PC-9 (cell line): ENCODE data around the gene PTRH2. TPM values are rescaled to one million over a fixed set of nuclear protein-coding genes. Genes with fewer than 3 reads are reported as not detected.

Source experiments
- BruUV-seq: library from RNA; stranded (reverse); fragments of 400-500 nt; replicated peaks from 2 replicates; lab custom pipeline; 2021; lab: Mats Ljungman, UMichigan
- CTCF ChIA-PET: fragments of 300-600 bp; sonication (Branson Sonifier 250); formaldehyde crosslinking; loops from one replicate; lab custom pipeline; 2022; ENCODE audit warnings: antibody characterized with exemption; lab: Charles Lee
- POLR2A ChIA-PET: fragments of 300-600 bp; sonication (Branson Sonifier 250); formaldehyde crosslinking; loops from one replicate; lab custom pipeline; 2022; ENCODE audit warnings: antibody characterized with exemption; ENCODE audit not compliant: unreplicated experiment; lab: Charles Lee
- DNase-seq, 2 experiments: peaks; one replicate each; pipeline versions ENCODE4 v3.0.0 to v3.0.0-alpha.2; 2015 to 2022; ENCODE audit warnings: mixed read lengths in 1 of 2
- H2AFZ ChIP-seq: fragments of 200-600 bp; sonication (generic); 2 replicates; pipeline ENCODE4 v1.8.1; 2017; ENCODE audit warnings: antibody characterized with exemption
- H3F3A ChIP-seq: fragments of 200-600 bp; sonication (generic); 2 replicates; pipeline ENCODE4 v1.8.1; 2017; ENCODE audit warnings: antibody characterized with exemption, mild to moderate bottlenecking, low read depth; ENCODE audit not compliant: insufficient read depth
- H3K27ac ChIP-seq: fragments of 200-600 bp; sonication (generic); 2 replicates; pipeline ENCODE4 v1.6.1; 2016; ENCODE audit warnings: mixed run types
- H3K27me3 ChIP-seq: fragments of 200-600 bp; sonication (generic); 2 replicates; pipeline ENCODE4 v1.6.1; 2016; ENCODE audit warnings: low read depth, mixed run types; ENCODE audit not compliant: insufficient read depth
- H3K36me3 ChIP-seq: fragments of 200-600 bp; sonication (generic); 2 replicates; pipeline ENCODE4 v1.6.1; 2016; ENCODE audit warnings: low read depth, mixed run types
- H3K4me1 ChIP-seq: fragments of 200-600 bp; sonication (generic); replicated peaks from 2 replicates; pipeline ENCODE4 v1.6.1; 2016; ENCODE audit warnings: mixed run types; ENCODE audit not compliant: insufficient read depth
- H3K4me2 ChIP-seq: fragments of 200-600 bp; sonication (generic); 2 replicates; pipeline ENCODE4 v1.6.1; 2017; ENCODE audit warnings: mixed run types
- H3K4me3 ChIP-seq: fragments of 200-600 bp; sonication (generic); 2 replicates; pipeline ENCODE4 v1.6.1; 2016; ENCODE audit warnings: mixed run types
- H3K79me2 ChIP-seq: fragments of 200-600 bp; sonication (generic); 2 replicates; pipeline ENCODE4 v1.6.1; 2017; ENCODE audit warnings: low read depth, mixed run types
- H3K9me2 ChIP-seq: fragments of 200-600 bp; sonication (generic); 2 replicates; pipeline ENCODE4 v1.8.1; 2017; ENCODE audit warnings: mild to moderate bottlenecking; ENCODE audit not compliant: insufficient read depth
- H3K9me3 ChIP-seq: fragments of 200-600 bp; sonication (generic); 2 replicates; pipeline ENCODE4 v1.8.1; 2016; ENCODE audit warnings: low read depth; ENCODE audit not compliant: insufficient read depth
- H4K20me1 ChIP-seq: fragments of 200-600 bp; sonication (generic); 2 replicates; pipeline ENCODE4 v1.8.1; 2017; ENCODE audit not compliant: insufficient read depth
- CTCF ChIP-seq: fragments of 200-600 bp; sonication (generic); conservative IDR thresholded peaks from 2 replicates; pipeline ENCODE4 v1.6.1; 2017; ENCODE audit warnings: mixed run types, antibody characterized with exemption, mild to moderate bottlenecking, moderate library complexity
- EZH2 ChIP-seq: fragments of 200-600 bp; sonication (generic); IDR thresholded peaks from 2 replicates; pipeline ENCODE4 v1.8.0; 2017; ENCODE audit warnings: antibody characterized with exemption, low read depth
- intact Hi-C: fragments of 100-400 bp; cut with micrococcal nuclease; formaldehyde crosslinking; loops from one replicate; pipeline ENCODE4 v1.10.0; 2022; ENCODE audit not compliant: unreplicated experiment
- total RNA-seq: library from RNA; stranded (reverse); gene quantifications from 2 replicates; pipeline ENCODE4 v1.2.3, GENCODE V29; 2021

PTRH2 gene
- total RNA-seq, 1 experiment from 2014 or later, result 25.9 TPM

DNA sequence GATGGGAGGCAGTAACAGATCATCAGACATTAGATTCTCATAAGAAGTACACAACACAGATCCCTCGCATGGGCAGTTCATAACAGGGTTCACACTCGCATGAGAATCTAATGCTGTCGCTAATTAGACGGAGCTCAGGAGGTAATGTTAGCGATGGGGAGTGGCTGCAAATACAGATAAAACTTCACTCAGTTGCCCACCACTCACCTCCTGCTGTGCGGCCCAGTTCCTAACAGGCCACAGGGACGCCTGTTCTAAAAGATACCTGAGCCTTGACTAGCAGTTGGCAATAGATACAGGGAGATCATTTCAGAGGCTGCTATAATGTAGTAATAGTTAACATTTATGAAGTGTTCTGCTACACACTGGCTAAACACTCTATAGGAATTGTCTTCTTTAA lies 4.9 kb downstream of the PTRH2 start:
- H3K27ac ChIP-seq, result no peak overlapping the region
- H4K20me1 ChIP-seq, result peaks cover 91% of the 10 kb centered on the region
- no TSS peak for BruUV-seq
- ChIA-PET CTCF (interaction anchor here (0.6 to 0.7 kb wide), 2 partner anchors 151 to 262 kb away, joined by 7 read pairs; partner anchors contain the start of gene RNFT1), POLR2A (no interaction called here)
- peaks cover 99% of the 10 kb centered on the region for H3K79me2 ChIP-seq
- H3K4me2 ChIP-seq, result no peak overlapping the region
- H3K4me3 ChIP-seq, result no peak overlapping the region
- H3K9me3 ChIP-seq, result no peaks in the 10 kb centered on the region
- TF ChIP-seq CTCF (no peak), EZH2 (no peak)
- DNase-seq, result no peak
- H3K36me3 ChIP-seq, result peaks cover 57% of the 10 kb centered on the region
- no peak overlapping the region for H2AFZ ChIP-seq
- H3K4me1 ChIP-seq, result peaks cover 15% of the 10 kb centered on the region
- H3K9me2 ChIP-seq, result no peaks in the 10 kb centered on the region
- intact Hi-C loops, result no loop called here
- H3F3A ChIP-seq, result peaks cover 66% of the 10 kb centered on the region; the same call in 1 of the 2 replicates
- H3K27me3 ChIP-seq, result no peaks in the 10 kb centered on the region

- Histone ChIP-seq H3K4me1 (peaks cover 13% of the 10 kb centered on the region), H3K36me3 (peaks cover 72% of the 10 kb centered on the region), H3K4me3 (no peak overlapping the region), H3K4me2 (no peak overlapping the region), H3K27me3 (no peaks in the 10 kb centered on the region), H3K9me2 (no peaks in the 10 kb centered on the region), H4K20me1 (peaks cover 98% of the 10 kb centered on the region), H3K9me3 (no peaks in the 10 kb centered on the region), H2AFZ (no peak overlapping the region), H3K27ac (no peak overlapping the region), H3K79me2 (peaks cover 100% of the 10 kb centered on the region), H3F3A (peaks cover 82% of the 10 kb centered on the region)
- TF ChIP-seq EZH2 (no peak), CTCF (no peak)
- intact Hi-C loops, result no loop called here
- POLR2A ChIA-PET, result interaction anchor here (0.6 kb wide), 1 partner anchor 129 kb away, joined by 3 read pairs; no protein-coding TSS in a partner anchor
- CTCF ChIA-PET, result no interaction called here
- no peak for DNase-seq
- no TSS peak for BruUV-seq
These were observed 7.4 kb downstream of the PTRH2 start for GRCh38 chr17:59699786-59700185.

GRCh38 chr17:59699218-59699617 lies 8.0 kb downstream of the PTRH2 start:
- ChIA-PET CTCF (no interaction called here), POLR2A (no interaction called here)
- no peaks in the 10 kb centered on the region for H3K9me3 ChIP-seq
- H3K9me2 ChIP-seq, result no peaks in the 10 kb centered on the region
- TF ChIP-seq CTCF (no peak), EZH2 (no peak)
- no peaks in the 10 kb centered on the region for H3K27me3 ChIP-seq
- H2AFZ ChIP-seq, result no peak overlapping the region
- DNase-seq, result no peak
- peaks cover 74% of the 10 kb centered on the region for H3K36me3 ChIP-seq
- intact Hi-C loops, result no loop called here
- BruUV-seq, result no TSS peak
- H3K27ac ChIP-seq, result no peak overlapping the region
- H3K4me1 ChIP-seq, result peaks cover 12% of the 10 kb centered on the region; the same call in 1 of the 2 replicates
- no peak overlapping the region for H3K4me2 ChIP-seq
- H3F3A ChIP-seq, result peaks cover 87% of the 10 kb centered on the region
- no peak overlapping the region for H3K4me3 ChIP-seq
- H3K79me2 ChIP-seq, result peaks cover 99% of the 10 kb centered on the region
- peaks cover 98% of the 10 kb centered on the region for H4K20me1 ChIP-seq
